DMS53 treated with DMSO at 0.1 percent for 48 hours (cell line): ENCODE data around the gene SYPL1.
A peak's percentile ranks its signal among the peaks of the same experiment; 100 is the strongest.

Experiments used
- DNase-seq: peaks from one replicate; lab custom pipeline; 2025; ENCODE audit not compliant: unreplicated experiment; lab: John Stamatoyannopoulos, UW

SYPL1 gene

DNA sequence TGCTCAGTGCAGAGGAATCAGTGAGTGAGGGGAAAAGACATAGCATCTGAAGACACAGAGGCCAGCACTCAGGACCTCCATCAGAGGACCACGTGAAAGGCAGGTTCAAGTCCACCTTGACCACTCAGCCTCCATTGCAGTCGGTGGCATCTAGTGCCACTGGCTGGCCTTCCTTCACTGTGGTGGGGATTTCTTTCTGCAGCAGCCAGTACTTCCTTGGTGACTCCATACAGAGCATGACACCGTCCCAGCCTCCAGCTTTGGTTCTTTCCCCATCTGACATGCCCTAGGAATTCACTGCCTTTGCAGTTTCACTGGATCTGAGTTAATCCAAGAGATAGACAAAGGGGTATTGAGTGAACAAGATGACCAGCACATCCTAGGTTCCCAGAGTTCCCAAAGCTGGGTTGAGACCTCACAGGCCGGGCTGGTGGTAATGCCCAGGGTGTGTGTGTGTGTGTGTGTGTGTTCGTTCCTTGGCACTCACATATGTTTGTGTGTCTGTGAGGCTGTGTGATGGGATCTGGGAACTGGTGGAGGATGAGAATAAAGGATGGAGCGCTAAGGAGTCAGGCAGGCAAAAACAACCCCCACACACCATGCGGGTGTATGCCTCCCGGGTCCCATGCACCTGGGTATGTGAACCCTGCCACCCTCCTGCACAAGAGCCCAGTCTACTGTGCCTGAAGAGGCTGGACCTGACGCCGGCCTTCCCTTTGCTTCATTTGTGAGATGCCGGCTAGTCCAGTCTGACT, 57.8 kb downstream of the SYPL1 start:
- DNase-seq, result no peak

DNA sequence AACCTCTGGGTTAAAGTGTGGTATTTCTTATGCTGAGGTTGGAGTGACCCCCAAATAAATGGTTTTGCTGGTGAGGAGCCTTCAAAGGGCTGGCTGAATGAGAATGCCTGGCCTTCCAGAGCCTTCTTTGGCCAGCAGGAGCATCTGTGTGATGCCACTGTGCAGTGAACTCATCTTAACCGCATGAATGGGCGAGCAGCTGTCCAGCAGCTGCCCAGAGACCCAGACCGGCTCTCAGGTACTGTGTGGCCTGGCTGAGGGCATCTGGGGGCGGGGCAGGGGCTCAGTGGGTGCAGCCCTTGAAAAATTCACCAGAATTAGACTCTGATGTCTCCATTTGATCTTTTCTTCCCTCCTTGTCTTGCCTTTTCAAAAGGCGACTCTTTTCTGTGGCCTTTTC, 59.0 kb downstream of the SYPL1 start:
- no peak for DNase-seq

DNA sequence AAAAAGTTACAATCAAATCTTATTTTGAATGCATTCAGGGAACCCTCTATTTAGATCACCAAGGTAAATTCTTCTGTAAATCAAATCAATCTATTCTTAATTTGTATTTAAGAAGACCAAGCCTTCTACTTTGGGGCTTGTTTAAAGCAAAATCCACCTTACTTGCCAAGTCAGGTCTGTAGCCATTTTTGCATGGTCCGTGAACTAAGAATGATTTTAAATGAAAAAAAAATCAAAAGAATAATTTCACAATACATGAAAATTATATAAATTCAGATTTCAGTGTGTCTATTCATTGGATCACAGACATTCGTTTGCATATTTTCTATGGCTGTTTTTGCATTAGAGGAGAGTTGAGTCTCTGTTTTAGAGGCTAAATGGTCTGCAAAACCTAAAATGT, 59.4 kb downstream of the SYPL1 start:
- no peak for DNase-seq

DNA sequence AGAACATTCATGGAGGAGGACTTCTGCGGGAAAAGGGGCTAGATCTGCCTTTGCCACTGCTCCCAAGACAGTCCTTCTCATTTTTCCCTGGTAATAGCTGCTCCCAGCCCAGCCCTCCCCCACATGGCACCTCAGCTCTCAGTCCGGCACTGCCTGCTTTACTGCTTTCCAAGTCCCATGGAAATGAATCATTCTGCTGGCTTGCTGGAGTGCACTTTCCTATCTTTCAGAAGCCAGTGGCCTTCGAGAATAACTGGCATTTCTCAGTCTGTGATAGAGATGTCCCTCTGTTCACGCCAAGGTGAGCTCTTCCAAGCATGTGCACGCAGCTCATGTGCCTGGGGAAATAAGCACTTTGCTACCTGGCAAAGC, 61.4 kb downstream of the SYPL1 start:
- no peak for DNase-seq

DNA sequence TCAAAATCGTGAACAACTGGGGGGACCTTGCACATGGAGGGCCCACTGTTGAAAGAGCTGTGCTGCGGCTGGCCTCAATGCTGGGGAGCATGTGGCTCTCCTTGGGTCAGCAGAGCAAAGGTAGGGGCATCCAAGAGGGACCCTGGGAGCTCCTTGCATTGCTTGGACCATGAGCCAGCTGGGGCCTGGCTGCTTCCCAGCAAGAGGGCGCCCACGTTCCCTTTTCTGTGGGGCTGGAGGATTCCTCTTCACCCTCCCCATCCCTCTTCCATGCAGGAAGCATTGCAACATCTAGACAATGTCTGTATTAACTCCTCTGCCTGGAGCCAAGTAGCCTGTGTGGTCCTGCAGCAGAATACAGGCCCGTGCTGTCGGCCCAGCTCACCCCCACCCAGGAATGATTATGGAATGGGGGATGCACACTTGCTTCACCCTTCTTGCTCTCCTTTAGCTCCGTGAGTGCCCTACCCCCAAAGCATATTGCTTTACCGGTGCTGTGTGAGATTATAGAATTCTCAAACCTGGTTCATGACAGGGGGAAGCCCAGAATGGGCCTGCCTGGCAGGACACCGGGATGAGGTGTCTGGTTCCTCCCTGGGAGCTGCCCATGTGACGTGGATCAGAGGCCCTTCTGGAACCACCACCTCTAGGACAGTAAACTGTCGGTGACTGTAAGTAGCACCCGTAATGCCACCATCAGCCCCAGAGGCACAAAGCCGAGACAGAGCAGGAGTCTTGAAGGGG, 61.9 kb downstream of the SYPL1 start:
- no peak for DNase-seq

DNA sequence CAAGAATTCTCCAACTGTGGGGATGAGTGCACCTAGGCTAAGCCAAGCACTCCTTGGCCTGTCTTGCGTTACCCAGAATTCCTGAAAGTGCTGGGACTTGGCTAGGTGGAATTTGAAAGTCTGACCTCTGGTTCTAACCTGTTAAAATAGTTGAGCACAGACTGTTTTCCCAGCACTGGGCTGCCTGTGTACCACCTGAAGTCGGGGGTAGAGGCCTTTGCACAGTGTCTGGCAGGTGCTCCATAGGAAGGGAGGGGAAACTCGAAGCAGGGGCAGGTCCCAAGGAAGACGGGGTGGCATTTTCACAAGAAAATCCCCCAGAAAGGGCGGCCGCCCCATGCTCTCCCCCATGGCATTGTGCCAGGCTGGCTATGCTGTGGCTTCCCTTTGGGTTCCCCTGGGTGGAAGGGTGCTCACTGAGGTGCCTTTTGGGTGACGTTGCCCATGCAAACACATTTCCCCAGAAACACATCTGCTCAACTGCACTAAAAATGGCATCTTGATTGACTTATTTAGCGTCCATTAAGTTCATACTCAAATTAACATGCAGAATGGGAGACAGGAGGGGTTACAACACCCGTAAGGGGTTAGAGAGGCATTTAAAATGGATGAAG, 62.9 kb downstream of the SYPL1 start:
- DNase-seq, result no peak

DNA sequence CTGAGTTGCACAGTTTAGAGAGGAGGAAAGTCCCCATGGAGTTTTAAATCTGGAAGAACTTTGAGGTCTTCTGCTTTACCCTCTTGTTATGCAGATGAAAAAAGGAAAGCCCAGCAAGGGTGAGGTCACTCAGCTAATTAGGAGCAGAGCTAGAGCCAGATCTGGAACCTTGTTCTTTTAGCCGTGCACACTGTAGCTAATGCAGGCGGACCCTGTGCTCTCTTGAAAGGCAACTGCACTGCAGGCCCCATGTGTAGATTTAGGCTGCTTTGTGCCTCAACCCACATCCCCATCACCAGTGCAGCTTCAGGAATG, 63.4 kb downstream of the SYPL1 start:
- DNase-seq, result no peak

DNA sequence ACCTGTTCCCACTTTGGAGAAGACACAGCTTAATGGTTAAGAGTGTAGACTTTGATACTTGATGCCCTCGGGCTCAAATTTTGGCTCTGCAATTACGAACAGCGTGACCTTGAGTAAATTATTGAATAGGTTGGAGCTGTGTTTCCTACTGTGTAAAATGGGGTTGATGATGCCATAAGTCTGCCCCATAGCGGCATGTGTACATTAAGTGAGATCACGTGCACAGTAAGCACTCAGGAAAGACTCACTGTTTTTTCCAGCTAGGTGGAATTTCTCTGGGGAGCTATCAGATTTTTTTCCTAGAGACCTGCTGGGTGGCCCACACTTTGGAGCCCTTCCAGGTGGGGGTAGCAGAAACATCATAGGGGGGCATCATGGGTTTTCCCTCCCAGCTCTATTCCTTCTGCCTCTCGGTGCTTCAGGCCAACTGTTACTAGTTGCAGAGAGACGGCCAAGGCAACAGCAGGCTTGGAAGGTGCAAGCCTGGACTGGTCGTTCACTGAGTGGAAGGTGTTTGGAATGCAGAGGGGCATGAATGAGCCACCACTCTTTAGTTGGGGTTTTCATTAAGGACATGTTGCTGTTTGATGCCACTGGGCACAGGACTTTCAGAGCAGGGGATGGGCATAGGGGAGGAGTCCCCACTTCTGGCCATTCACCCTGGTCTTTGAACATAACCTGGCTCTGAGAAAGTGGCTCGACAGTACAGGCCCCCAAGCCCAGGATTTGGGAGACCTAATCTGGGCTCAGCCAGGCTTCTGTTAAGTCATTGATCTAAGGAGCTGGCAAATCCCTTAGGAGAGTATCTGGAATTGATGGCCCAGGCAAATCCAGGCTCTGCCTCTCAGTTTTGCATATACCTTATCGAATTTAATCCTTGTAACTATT, 64.0 kb downstream of the SYPL1 start:
- DNase-seq, result no peak

DNA sequence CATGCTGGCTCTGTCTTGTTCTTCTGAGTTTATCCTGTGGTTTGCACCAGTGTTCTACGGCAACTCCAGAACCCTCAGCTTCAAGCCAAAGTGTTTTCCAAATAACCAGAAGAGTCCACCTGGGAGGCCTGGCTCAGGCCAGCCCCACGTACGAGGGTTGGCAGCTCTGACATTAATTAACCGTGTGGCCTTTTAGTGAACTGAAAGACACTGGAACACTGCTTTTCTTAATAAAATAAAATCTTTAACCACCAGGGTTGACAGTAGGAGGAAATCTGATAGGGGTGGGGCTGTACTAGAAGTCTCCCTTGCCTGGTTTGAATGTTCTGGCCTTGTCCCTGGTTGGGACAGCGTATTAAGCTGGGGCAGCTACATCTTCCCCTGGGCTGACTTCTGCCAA, 64.9 kb downstream of the SYPL1 start:
- DNase-seq, result no peak

DNA sequence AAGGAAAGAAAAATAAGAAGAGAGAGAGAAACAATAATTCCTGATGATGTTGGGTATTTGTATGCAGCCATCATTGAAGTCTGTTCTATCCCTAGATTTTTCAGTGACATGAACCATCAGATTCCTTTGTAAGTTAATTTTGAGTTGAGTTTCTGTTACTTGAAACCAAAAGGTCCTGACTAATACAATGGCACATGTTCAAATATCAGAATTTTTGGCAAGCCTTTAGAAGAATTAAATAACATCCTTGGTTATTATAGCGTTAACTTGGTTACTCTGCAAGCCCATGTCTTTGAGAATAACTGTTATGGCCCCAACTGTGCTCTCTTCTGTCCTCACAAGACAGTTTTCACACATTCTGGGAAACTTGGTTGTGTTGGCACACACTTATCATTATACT, 66.5 kb downstream of the SYPL1 start:
- DNase-seq, result no peak

DNA sequence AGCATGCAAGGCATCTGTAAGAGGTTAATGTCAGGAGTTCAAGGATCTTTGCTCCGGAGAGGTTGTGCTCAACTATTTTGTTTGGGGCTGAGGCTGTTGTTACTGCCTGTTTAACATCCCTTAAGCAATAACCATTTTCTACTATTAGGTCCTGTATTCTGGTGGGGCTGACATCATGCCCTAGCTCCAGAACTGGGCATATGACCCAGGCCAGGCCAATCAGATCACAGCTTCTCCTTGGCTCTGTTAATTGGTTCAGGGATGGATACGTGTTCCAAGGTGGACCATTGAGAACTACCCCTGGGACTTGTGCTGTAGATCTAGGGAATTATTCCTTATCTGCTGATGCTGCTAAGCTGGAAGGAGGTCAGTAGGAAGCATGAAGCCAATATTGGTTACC, 67.0 kb downstream of the SYPL1 start:
- DNase-seq, result no peak

DNA sequence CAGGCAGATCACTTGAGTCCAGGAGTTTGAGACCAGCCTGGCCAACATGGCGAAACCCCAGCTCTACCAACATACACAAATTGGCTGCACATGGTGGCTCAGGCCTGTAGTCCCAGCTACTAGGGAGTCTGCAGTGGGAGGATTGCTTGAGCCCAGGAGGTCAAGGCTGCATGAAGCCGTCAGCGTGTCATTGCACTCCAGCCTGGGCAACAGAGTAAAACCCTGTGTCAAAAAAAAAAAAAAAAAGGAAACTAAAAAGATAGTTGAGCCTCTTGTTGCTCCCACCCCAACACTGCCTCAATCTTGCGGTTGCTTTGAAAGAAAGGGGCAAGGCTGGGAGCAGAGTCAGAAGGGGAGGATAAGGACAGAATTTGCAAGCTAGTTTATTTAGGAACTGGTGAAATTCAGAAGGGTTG, 69.9 kb downstream of the SYPL1 start:
- no peak for DNase-seq

DNA sequence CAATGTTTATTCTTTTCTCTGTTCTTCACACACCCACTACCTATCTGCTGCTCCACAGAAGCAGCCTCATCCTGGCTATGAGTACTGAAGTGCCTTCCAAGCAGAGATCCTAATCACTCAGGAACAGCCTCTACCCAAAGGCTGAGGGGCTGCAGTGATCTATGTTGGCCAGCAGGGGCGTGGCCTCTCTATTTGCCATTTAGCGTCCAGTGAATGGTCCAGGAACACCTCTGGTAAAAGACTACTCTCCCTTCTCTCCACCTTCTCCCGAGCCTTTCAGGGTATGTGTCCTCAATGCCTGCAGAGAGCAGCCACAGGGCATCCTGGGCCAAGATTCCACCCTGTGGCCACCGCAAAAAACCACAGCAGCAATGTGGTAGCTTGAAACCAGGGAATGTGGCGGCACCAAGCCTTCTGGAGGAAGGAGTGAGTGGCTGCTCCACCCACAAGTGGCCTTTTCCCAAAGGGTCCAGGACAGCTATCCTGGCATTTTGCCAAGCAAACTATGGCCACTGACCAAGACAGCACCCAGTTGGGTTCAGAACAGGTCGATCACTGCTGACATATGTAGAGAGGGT, 70.9 kb downstream of the SYPL1 start:
- peak; percentile 66 for DNase-seq
